SIG-M5 treated with dmso at 0.1 percent for 504 hours (cell line): Measurements from ENCODE around the gene AMH.
"Not testable (repeated sequence)": the region's sequence is repeated elsewhere in the genome, so short reads cannot be mapped to it uniquely, and the experiment has no call there.

ENCODE experiments used
- DNase-seq: peaks from one replicate; lab custom pipeline; 2025; ENCODE audit not compliant: unreplicated experiment; lab: John Stamatoyannopoulos, UW

The AMH gene

DNA sequence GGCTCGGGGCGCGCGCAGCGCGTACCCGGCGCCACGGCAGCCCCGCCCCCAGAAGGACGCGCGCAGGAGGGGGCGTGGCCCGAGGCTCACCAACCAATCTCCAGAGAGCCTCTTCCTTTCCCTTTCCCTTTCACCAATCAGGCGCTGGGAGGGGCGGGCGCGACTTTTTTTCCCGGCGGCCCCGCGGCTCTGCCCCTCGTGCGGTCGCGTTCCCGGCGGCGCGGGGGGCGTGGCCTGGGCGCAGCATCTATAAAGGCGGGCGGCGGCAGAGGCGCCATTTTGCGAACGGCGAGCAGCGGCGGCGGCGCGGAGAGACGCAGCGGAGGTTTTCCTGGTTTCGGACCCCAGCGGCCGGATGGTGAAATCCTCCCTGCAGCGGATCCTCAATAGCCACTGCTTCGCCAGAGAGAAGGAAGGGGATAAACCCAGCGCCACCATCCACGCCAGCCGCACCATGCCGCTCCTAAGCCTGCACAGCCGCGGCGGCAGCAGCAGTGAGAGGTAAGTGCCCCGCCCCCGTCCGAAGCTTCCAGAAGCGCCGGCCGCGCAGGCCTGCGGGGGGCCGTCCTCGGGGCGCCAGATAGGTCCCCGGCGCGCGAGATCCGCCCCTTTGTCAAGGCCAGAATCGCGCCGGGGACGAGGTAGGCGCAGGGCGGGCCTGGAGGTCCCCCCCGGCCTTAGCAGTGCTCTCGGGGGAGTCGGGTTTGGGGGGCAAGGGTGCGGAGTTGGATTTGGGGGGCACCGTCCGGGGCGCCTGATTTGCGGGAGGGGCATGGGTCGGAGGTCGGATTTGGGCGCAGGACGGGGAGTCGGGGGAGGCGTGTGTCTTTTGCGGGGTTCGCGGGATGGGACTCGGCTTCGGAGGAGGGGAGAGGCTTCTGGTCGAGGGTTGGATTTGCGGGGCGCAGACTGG lies 20.4 kb downstream of the AMH start:
- peak; percentile 94 for DNase-seq

DNA sequence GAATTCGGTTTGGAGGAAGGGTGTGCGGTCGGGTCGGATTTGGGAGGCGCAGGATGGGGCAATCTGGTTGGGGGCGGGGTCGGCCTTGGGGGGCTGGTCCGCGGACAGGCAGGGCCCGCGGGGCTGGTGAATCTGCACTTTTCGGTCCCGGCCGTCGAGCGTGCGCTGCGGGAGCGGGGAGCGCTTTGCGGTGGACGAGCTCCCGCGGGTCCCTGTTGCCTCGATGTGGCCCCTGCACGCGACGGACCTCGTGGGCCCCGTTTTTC lies 21.0 kb downstream of the AMH start:
- DNase-seq, result no peak

DNA sequence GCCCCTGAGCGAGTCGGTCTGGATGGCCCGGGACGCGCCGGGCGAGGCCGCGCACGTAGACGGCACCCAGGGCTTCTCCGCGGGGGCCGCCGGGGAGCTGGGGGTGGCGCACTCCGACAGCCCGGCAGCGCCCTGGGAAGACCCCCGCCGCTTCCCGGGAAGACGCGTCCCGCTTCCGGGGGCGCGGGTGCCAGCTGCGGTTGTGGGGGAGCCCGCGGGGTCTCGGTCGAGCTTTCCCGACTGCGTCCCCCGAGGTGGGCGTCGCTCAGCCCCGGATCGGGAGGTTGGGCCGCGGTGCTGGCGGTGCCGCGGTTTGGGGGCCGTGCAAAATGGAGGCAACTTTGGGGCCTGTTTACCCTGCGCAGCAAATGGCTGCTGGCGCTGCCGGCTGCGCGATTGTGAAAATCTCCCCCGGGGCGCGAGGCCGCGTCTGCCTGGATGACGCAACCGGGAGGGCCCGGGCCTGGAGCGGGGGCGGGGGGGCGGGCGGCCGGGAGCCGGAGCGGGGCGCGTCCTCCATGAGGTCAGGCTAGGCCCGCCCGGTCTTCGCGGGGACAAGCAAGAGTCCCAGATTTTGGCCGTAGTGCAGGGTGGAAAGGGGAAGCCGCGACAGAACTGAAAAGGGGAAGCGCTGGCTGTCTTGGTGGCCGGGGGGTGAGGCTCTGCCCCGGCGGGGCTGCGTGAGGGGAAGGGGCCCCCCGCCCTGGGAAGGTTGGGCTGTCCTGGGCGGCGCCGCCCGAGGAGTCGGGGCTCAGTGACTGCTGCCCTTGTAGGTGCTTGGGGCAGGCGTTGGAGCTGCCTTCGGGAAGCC lies 21.5 kb downstream of the AMH start:
- peak; percentile 94 for DNase-seq

DNA sequence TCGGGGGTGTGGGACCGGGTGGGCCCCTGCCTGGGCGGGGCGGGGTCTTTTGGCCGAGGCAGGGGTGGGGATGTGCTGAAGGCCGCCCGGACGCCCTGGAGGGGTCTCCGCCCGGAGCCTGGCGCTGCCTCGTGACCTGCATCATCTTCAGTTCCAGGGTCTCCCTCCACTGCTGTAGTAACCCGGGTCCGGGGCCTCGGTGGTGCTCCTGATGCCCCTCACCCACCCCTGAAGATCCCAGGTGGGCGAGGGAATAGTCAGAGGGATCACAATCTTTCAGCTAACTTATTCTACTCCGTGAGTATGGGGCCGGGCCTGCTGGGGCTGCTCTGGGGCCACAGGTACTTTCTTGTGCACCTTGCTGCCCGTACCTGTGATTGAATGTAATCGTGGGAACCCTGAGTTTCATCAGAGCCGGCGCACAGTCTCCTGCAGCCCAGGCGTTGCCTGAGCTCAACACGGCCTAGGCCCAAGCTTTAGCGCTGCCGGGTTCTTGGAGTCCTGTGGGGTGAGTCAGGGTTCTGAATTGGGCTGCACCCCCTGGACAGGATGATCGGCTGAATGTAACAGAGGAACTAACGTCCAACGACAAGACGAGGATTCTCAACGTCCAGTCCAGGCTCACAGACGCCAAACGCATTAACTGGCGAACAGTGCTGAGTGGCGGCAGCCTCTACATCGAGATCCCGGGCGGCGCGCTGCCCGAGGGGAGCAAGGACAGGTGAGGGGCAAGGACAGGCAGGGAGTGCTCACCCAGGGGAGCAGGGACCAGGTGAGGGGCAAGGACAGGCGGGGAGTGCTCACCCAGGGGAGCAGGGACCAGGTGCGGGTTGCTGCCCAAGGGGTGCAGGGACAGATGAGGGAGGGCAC lies 22.3 kb downstream of the AMH start:
- DNase-seq, result no peak

DNA sequence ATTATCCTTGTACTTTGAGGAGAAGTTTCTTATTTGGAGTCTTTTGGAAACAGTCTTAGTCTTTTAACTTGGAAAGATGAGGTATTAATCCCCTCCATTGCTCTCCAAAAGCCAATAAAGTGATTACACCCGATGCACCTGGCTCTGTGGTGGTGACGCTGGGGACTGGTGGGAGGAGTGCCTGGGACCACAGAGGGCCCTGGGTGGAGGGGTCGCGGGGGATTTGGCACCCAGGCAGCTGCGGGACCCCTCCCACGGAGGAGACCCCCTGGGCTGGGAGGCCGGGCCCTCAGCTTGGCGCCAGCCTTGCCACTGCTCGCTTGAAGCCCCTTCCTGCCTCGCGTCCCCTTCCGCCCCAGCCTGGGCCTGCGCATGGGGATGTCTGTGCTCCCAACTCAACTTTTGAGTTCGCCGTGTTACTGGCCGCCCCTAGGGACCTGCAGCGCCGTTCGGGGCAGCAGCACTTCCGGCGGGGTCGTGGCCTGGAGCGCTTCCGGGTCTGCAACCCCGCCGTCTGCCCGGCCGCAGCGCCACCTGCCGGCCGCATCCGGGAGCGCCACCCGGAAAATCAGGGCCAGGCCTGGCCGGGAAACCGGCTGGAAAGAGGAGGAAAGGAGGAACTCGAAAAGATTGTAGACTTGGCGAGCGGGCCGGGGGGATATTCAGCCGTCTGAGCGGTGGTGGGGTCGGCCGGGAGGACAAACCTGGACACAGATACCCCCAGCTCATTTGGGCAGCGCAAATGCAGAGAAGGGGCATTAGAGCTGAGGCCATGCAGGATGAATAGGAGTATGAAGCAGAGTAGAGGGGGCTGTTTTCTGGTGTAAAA lies 24.4 kb downstream of the AMH start:
- DNase-seq, result peak; percentile 69

DNA sequence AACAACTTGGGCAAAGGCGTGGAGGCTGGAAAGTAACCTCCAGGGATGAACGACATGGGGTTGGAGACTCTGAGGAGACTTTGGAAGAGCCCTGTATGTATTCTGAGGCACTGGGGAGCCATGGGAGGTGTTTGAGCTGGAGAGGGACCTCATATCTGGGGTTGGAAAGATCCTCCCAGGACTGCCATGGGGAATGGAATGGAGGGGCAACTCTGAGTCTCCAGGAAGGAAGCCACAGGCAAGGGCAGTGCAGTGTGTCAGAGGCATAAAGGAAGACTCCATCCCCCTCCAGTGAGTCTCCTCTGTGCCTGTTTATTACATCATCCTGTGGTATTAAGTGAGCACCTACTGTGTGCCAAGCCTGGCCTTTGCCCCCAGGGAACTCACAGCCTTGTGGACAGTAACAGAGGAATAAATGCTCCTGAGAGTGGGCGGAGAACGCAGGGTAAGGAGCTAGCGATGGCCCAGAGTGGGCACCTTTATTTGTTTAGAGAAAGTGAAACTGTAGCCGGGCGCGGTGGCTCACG lies 25.1 kb downstream of the AMH start:
- no peak for DNase-seq

DNA sequence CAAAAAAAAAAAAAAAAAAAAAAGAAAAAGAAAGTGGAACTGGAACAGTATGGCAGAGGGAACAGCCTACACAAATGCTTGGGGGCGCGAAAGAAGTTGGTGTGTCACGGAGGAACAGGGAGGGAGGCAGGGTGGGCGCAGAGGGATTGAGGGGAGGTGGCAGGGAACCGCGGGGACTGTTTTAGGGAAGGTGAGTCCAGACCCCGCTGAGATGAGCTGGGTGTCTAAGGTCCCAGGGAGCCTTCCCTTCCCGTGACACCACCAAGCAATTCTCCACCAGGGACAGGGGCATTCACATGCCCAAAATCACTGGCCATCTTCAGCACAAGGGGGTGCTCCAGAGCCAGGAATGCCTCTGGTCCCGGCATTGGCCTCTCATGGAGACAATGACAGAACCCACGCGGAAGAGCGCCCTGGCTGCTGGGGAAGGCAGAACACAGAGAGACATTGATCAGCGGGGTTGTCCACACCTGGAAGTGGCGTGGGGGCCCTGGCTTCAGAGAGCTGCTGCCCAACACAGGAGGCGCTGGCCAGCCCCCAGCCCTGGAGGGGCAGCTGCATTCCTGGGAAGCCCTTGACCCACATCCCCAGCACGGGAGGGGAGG lies 25.9 kb downstream of the AMH start:
- peak; percentile 34 for DNase-seq

DNA sequence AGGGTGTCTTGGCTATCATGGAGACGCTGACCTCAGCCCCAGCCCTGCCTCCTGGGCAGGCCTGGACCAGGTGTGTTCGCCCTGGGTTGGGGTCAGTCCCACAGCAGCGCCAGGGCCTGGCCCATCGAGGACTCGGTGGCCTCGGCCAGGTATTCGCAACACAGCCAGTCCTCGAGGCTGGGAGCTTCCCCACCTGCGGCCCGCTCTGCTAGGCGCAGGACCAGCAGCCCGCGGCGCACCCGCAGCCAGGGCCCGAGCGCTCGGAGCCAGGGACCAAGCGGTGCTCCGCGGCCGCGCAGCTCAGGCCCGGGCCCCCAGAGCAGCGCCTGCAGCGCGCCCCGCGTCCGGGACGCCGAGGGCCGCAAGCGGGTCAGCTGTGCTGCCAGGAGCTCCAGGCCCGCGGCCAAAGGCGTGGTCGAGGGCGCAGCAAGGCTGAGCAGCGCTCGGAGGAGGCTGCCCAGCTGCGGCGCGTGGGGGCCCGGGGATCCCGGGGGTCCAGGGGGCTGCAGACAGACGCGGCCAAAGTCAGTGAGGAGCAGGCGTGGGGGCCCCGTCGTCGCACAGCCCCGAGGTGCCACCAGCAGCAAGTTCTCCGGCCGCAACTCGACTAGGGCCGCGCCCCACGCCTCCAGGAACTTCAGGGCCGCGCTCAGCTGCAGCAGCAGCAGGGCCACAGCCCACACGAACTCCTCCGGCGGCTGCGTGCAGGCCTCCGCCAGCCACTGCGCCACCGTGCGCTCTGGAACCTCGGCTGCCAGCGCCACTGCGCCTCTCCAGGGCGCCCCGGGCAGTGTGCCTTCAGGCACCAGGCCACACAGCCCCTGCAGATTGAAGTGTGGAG lies 26.7 kb downstream of the AMH start:
- DNase-seq, result no peak

DNA sequence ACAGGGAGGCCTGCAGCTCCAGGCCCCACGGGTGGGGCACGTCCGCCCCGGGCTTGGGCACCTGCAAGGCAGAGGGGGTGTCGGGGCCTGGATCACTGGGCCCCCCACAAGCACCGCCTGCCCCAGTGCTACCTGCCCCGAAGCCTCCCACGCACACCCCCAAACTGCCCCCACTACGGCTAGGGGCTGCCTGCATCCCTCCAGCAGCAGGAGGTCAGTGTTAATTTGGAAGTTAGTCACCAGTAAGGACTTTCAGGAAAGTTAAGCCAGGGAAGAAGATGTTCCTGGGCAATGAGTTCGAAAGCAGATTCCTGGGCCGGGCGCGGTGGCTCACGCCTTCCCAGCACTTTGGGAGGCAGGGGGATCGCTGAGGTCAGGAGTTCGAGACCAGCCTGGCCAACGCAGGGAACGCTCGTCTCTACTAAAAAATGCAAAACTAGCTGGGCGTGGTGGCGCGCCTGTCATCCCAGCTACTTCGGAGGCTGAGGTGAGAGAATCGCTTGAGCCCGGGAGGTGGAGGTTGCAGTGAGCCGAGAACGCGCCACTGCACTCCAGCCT lies 27.4 kb downstream of the AMH start:
- DNase-seq, result no peak

DNA sequence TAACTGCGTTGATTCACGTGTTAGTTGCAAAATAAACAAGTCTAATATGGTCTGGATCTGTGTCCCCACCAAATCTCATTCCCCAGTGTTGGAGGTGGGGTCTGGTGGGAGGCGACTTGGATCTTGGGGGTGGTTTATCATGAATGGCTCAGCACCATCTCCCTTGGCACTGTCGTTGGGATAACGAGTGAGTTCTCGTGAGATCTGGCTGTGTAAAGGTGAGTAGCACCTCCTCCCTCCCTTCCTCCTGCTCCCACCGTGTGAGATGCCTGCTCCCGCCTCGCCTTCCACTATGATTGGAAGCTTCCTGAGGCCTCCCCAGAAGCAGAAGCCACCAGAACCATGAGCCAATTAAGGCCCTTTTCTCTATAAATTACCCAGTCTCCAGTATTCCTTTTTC lies 28.0 kb downstream of the AMH start:
- no peak for DNase-seq

DNA sequence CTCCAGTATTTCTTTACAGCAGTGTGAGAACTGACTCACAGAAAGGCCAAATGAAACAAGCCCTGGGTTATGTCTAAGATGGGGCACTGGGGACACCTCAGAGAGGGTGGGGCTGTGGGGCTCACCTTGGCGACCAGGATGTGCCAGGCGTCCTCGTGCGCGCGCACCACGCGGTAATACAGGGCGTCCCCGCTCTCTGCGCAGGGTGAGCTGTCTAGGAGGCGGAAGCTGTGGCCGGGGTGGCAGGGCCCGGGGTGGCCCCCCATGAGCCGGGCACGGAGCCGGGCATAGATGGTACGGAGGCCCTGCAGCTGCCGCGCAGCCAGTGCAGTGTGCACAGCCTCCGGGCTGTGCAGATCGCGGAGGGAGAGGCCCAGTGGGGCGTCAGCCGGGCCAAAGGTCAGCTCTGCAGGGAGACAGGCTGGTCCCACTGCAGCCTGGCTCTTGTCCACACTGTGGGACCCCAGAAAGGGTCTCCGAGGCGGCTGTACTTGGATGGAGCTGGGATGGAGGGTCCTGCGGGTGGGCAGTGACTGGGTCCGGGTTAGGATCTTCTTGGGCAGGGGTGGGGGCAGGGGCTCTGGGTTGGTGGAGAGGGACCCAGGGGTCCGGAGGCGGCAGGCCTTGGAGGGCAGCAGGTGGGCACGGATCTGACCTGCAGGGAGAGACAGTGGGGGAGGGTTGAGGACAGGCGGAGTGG lies 29.5 kb downstream of the AMH start:
- DNase-seq, result no peak

DNA sequence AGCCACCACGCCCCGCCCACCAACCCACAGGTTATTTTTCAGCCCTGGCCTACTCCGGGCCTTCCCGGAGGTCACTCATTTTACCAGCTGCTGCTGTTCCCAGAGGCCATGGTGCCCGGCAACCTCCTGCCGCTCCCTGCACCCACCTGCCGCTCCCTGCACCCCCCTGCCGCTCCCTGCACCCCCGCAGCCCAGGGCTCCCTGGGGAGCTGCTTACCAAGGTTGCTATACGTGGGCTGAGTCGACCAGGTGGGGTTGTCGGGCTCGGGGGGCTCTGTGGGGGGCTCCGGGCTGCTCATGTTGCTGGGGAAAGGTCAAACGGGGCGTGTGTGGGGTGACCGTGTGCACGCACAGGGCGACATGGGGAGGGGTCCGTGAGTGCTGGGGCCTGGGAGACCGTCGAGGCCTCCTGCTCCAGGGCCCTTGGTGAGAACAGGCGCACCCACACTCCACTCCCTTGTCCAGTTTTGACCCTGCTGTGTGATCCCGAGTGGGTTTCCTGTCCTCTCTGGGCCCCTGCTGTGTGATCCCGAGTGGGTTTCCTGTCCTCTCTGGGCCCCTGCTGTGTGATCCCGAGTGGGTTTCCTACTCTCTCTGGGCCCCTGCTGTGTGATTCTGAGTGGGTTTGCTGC lies 31.6 kb downstream of the AMH start:
- no peak for DNase-seq

DNA sequence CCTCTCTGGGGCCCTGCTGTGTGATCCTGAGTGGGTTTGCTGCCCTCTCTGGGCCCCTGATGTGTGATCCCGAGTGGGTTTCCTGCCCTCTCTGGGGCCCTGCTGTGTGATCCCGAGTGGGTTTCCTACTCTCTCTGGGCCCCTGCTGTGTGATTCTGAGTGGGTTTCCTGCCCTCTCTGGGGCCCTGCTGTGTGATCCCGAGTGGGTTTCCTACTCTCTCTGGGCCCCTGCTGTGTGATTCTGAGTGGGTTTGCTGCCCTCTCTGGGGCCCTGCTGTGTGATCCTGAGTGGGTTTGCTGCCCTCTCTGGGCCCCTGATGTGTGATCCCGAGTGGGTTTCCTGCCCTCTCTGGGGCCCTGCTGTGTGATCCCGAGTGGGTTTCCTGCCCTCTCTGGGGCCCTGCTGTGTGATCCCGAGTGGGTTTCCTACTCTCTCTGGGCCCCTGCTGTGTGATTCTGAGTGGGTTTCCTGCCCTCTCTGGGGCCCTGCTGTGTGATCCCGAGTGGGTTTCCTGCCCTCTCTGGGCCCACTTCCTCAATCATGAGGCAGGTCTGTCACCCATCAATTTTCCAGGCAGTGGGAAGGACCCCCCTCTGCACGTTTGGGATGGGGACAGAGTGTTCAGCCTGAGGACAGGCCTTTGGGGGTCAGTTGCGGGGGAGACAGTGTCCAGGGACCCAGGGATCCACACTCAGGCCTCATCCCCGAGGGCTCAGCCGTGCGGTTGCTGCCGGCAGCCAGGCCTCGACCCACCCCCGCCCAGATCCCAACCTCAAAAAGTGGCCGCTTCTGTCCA lies 32.3 kb downstream of the AMH start:
- DNase-seq, result not testable (repeated sequence)

DNA sequence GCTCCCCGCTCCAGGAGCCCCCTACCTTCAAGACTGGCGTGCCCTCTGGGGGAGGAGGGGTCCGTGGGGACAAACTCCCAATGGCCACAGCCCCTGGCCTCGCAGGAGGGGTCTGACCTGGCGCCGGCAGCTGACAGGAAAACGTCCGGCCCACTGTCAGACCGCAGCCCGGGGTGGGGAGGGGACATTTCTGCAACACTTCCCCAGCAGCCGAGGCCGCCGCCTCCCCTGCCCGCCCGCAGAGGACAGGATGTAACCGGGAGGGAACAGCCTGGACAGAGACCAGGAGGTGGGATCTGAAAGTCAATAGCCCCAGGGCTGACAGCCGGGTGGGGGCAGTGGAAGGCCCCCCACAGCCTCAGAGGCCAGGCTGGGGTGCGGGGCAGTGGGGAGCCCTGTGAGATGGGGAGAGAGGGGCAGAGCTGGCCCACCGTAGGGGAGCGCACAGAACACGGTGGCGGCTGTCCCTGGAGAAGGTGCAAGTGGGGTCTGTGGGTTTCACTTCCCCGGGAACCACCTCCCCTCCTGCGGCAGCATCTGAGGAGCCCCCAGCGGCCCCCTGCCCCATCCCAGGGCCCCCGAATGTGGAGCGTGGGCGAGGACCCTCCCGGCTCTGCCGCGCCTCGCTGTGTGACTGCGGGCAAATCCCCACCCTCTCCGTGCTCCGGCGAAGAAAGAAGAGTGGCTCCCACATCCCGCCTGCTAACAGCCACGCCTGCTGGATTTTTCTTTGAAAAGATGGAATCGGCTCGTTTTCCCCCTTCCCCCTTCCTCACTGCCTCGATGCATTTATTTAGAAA lies 33.1 kb downstream of the AMH start, which contains the start of gene PEAK3:
Gene PEAK3 (minus strand): TSS at position 114 of the 800 bp plus-strand sequence. CDS start 1,244 bp downstream, outside the sequence.
- DNase-seq, result peak; percentile 60

DNA sequence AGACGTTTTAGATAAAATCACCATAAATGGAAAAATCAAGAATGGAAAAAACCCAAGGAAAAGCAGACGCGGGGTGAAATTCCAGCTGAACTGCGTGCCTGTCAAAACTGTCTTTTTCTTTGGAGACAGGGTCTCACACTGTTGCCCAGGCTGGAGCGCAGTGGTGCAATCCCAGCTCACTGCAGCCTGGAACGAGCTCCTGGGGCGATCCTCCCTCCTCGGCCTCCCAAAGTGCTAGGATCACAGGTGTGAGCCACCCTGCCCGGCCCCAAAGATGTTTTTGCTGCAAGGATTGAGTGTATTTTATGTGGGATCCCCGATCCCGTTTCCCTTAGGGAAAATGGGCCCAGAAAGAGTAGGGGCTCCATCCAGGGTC lies 33.7 kb downstream of the AMH start:
- no peak for DNase-seq
